PC-9 (cell line): Measurements from ENCODE around the gene CCDC154. TPM values are rescaled to one million over a fixed set of nuclear protein-coding genes. Genes with fewer than 3 reads are reported as not detected.

Experiments used
- BruUV-seq: library from RNA; stranded (reverse); fragments of 400-500 nt; replicated peaks from 2 replicates; lab custom pipeline; 2021; lab: Mats Ljungman, UMichigan
- CTCF ChIA-PET: fragments of 300-600 bp; sonication (Branson Sonifier 250); formaldehyde crosslinking; loops from one replicate; lab custom pipeline; 2022; ENCODE audit warnings: antibody characterized with exemption; lab: Charles Lee
- POLR2A ChIA-PET: fragments of 300-600 bp; sonication (Branson Sonifier 250); formaldehyde crosslinking; loops from one replicate; lab custom pipeline; 2022; ENCODE audit warnings: antibody characterized with exemption; ENCODE audit not compliant: unreplicated experiment; lab: Charles Lee
- DNase-seq, 2 experiments: peaks; one replicate each; pipeline versions ENCODE4 v3.0.0 to v3.0.0-alpha.2; 2015 to 2022; ENCODE audit warnings: mixed read lengths in 1 of 2
- H2AFZ ChIP-seq: fragments of 200-600 bp; sonication (generic); 2 replicates; pipeline ENCODE4 v1.8.1; 2017; ENCODE audit warnings: antibody characterized with exemption
- H3F3A ChIP-seq: fragments of 200-600 bp; sonication (generic); 2 replicates; pipeline ENCODE4 v1.8.1; 2017; ENCODE audit warnings: antibody characterized with exemption, mild to moderate bottlenecking, low read depth; ENCODE audit not compliant: insufficient read depth
- H3K27ac ChIP-seq: fragments of 200-600 bp; sonication (generic); 2 replicates; pipeline ENCODE4 v1.6.1; 2016; ENCODE audit warnings: mixed run types
- H3K27me3 ChIP-seq: fragments of 200-600 bp; sonication (generic); 2 replicates; pipeline ENCODE4 v1.6.1; 2016; ENCODE audit warnings: low read depth, mixed run types; ENCODE audit not compliant: insufficient read depth
- H3K36me3 ChIP-seq: fragments of 200-600 bp; sonication (generic); 2 replicates; pipeline ENCODE4 v1.6.1; 2016; ENCODE audit warnings: low read depth, mixed run types
- H3K4me1 ChIP-seq: fragments of 200-600 bp; sonication (generic); replicated peaks from 2 replicates; pipeline ENCODE4 v1.6.1; 2016; ENCODE audit warnings: mixed run types; ENCODE audit not compliant: insufficient read depth
- H3K4me2 ChIP-seq: fragments of 200-600 bp; sonication (generic); 2 replicates; pipeline ENCODE4 v1.6.1; 2017; ENCODE audit warnings: mixed run types
- H3K4me3 ChIP-seq: fragments of 200-600 bp; sonication (generic); 2 replicates; pipeline ENCODE4 v1.6.1; 2016; ENCODE audit warnings: mixed run types
- H3K79me2 ChIP-seq: fragments of 200-600 bp; sonication (generic); 2 replicates; pipeline ENCODE4 v1.6.1; 2017; ENCODE audit warnings: low read depth, mixed run types
- H3K9me2 ChIP-seq: fragments of 200-600 bp; sonication (generic); 2 replicates; pipeline ENCODE4 v1.8.1; 2017; ENCODE audit warnings: mild to moderate bottlenecking; ENCODE audit not compliant: insufficient read depth
- H3K9me3 ChIP-seq: fragments of 200-600 bp; sonication (generic); 2 replicates; pipeline ENCODE4 v1.8.1; 2016; ENCODE audit warnings: low read depth; ENCODE audit not compliant: insufficient read depth
- H4K20me1 ChIP-seq: fragments of 200-600 bp; sonication (generic); 2 replicates; pipeline ENCODE4 v1.8.1; 2017; ENCODE audit not compliant: insufficient read depth
- EZH2 ChIP-seq: fragments of 200-600 bp; sonication (generic); IDR thresholded peaks from 2 replicates; pipeline ENCODE4 v1.8.0; 2017; ENCODE audit warnings: antibody characterized with exemption, low read depth
- intact Hi-C: fragments of 100-400 bp; cut with micrococcal nuclease; formaldehyde crosslinking; loops from one replicate; pipeline ENCODE4 v1.10.0; 2022; ENCODE audit not compliant: unreplicated experiment
- total RNA-seq: library from RNA; stranded (reverse); gene quantifications from 2 replicates; pipeline ENCODE4 v1.2.3, GENCODE V29; 2021
- TF ChIP-seq, protein P1 (sequence below): fragments of 200-600 bp; sonication (generic); conservative IDR thresholded peaks from 2 replicates; pipeline ENCODE4 v1.6.1; 2017; ENCODE audit warnings: mixed run types, antibody characterized with exemption, mild to moderate bottlenecking, moderate library complexity

The CCDC154 gene
- total RNA-seq, 1 experiment from 2014 or later, result 2.4 TPM

DNA sequence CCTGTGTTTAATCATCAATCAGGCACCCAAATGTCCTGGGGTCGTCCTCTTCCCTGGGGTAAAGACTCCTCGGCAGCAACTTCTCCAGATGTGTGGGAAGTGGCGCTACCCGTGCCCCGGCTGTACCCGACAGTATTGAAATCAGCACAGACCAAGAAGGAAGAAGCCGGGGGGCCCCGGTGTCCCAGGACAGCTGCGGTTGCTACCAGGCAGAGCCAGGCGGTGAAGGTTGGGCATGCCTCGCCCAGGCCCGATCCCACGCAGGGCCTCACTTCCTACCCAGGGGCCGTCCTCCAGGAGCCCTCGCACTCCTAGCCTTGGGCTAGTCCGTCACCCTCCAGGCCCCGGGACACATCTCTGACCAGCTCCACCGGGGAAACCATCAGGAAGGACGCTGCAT, 9.0 kb upstream of the CCDC154 start:
- ChIA-PET CTCF (no interaction called here), POLR2A (no interaction called here)

DNA sequence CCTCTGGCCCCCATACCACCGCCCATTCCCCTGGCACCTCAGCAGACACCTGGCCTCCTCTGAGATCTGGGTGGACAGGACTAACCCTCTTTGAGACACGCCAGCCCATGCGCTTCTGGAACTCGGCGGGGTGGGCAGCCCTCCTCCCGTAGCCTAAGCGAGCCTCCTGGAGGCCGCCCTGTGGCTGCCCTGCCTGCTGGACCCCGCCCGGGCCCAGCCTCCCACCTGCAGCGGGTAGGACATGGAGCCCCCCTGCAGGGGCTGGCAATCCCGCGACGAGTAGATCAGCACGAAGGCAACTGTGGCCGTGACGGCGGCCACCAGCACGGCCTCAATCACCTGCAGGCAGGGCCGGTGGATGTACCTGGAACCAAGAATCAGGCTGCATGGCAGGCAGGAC, 8.2 kb upstream of the CCDC154 start:
- no peaks in the 10 kb centered on the region for H3F3A ChIP-seq
- no peaks in the 10 kb centered on the region for H3K9me3 ChIP-seq
- no peaks in the 10 kb centered on the region for H3K9me2 ChIP-seq
- no peak for DNase-seq
- intact Hi-C loops, result no loop called here
- ChIA-PET POLR2A (no interaction called here), CTCF (no interaction called here)
- no peaks in the 10 kb centered on the region for H3K4me1 ChIP-seq
- H3K36me3 ChIP-seq, result no peaks in the 10 kb centered on the region
- no peaks in the 10 kb centered on the region for H3K27me3 ChIP-seq
- no TSS peak for BruUV-seq
- no peak overlapping the region for H3K27ac ChIP-seq
- H3K4me3 ChIP-seq, result no peak overlapping the region
- no peak for TF ChIP-seq EZH2
- TF ChIP-seq, protein P1, sequence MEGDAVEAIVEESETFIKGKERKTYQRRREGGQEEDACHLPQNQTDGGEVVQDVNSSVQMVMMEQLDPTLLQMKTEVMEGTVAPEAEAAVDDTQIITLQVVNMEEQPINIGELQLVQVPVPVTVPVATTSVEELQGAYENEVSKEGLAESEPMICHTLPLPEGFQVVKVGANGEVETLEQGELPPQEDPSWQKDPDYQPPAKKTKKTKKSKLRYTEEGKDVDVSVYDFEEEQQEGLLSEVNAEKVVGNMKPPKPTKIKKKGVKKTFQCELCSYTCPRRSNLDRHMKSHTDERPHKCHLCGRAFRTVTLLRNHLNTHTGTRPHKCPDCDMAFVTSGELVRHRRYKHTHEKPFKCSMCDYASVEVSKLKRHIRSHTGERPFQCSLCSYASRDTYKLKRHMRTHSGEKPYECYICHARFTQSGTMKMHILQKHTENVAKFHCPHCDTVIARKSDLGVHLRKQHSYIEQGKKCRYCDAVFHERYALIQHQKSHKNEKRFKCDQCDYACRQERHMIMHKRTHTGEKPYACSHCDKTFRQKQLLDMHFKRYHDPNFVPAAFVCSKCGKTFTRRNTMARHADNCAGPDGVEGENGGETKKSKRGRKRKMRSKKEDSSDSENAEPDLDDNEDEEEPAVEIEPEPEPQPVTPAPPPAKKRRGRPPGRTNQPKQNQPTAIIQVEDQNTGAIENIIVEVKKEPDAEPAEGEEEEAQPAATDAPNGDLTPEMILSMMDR, result no peak
- no peak overlapping the region for H2AFZ ChIP-seq
- H4K20me1 ChIP-seq, result no peaks in the 10 kb centered on the region
- H3K4me2 ChIP-seq, result no peak overlapping the region
- H3K79me2 ChIP-seq, result no peaks in the 10 kb centered on the region

More for the DNA sequence above, 9.0 kb upstream of the CCDC154 start:
- no TSS peak for BruUV-seq
- H2AFZ ChIP-seq, result no peak overlapping the region
- DNase-seq, result no peak
- no peaks in the 10 kb centered on the region for H3K79me2 ChIP-seq
- H3K27ac ChIP-seq, result no peak overlapping the region
- no peak for TF ChIP-seq EZH2
- TF ChIP-seq, protein P1, result no peak
- no peak overlapping the region for H3K4me2 ChIP-seq
- no peaks in the 10 kb centered on the region for H3K36me3 ChIP-seq
- no peaks in the 10 kb centered on the region for H3K27me3 ChIP-seq
- H3F3A ChIP-seq, result no peaks in the 10 kb centered on the region
- no peaks in the 10 kb centered on the region for H3K4me1 ChIP-seq
- intact Hi-C loops, result no loop called here
- no peak overlapping the region for H3K4me3 ChIP-seq
- no peaks in the 10 kb centered on the region for H4K20me1 ChIP-seq
- no peaks in the 10 kb centered on the region for H3K9me2 ChIP-seq
- no peaks in the 10 kb centered on the region for H3K9me3 ChIP-seq

DNA sequence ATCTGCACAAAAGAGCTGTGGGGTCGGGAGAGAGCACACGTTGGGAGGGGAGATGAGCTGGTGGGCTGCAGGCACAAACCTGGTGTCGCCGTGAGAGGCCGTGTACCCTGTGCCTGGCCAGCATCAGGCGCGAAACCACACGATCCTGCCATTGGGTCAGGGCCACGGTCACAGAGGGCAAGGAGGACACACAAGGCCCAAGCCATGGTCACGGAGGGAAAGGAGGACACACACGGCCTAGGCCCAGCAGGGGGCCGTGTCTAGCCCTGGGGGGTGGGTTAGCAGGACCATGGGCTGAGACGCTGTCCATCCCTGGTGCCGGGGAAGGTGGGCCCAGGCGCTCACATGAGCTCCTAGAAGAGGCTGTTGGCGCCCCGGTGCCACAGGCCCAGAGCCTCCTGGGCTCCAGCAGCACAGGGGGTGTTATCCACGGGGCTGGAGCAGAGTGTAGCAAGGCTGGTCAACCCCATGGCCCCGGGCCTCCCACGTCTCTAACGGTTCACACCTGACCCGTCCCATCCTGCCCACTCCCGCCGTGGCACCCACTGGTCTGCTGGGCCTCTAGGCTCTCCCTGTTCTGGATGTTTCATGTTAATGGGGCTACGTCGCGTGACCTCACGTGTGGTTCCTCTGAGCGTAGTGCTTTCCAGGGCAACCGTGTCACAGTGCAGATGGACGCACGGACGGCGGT, 7.5 kb upstream of the CCDC154 start:
- DNase-seq, result no peak
- H3K4me3 ChIP-seq, result no peak overlapping the region
- no peaks in the 10 kb centered on the region for H3F3A ChIP-seq
- TF ChIP-seq EZH2, result no peak
- TF ChIP-seq, protein P1, result no peak
- H3K79me2 ChIP-seq, result no peaks in the 10 kb centered on the region
- intact Hi-C loops, result no loop called here
- no peak overlapping the region for H2AFZ ChIP-seq
- H3K9me2 ChIP-seq, result no peaks in the 10 kb centered on the region
- BruUV-seq, result no TSS peak
- H3K4me2 ChIP-seq, result no peak overlapping the region
- ChIA-PET POLR2A (no interaction called here), CTCF (no interaction called here)
- H3K4me1 ChIP-seq, result no peaks in the 10 kb centered on the region
- no peaks in the 10 kb centered on the region for H3K27me3 ChIP-seq
- H4K20me1 ChIP-seq, result no peaks in the 10 kb centered on the region
- no peaks in the 10 kb centered on the region for H3K9me3 ChIP-seq
- no peak overlapping the region for H3K27ac ChIP-seq
- H3K36me3 ChIP-seq, result no peaks in the 10 kb centered on the region
